PC-3 (cell line): ENCODE data around the gene FAR2. TPM values are rescaled to one million over a fixed set of nuclear protein-coding genes. Genes with fewer than 3 reads are reported as not detected.

ENCODE experiments used
- ATAC-seq: fragments of 200-7000 bp; cut with Tn5 transposase; 2 replicates; pipeline ENCODE4 v1.9.1; 2020; ENCODE audit warnings: mild to moderate bottlenecking, moderate library complexity
- BruUV-seq: library from RNA; stranded (reverse); fragments of 400-500 nt; replicated peaks from 2 replicates; lab custom pipeline; 2021; lab: Mats Ljungman, UMichigan
- CTCF ChIA-PET: fragments of 300-600 bp; sonication (Branson Sonifier 250); formaldehyde crosslinking; loops from one replicate; lab custom pipeline; 2022; ENCODE audit warnings: antibody characterized with exemption; lab: Charles Lee
- POLR2A ChIA-PET: fragments of 300-600 bp; sonication (Branson Sonifier 250); formaldehyde crosslinking; loops from one replicate; lab custom pipeline; 2022; ENCODE audit warnings: antibody characterized with exemption; ENCODE audit not compliant: unreplicated experiment; lab: Charles Lee
- DNase-seq: peaks from one replicate; pipeline ENCODE4 v3.0.0-alpha.2; 2015
- H2AFZ ChIP-seq: fragments of 300-600 bp; sonication (generic); 2 replicates; pipeline ENCODE4 v1.6.0; 2016; ENCODE audit warnings: antibody characterized with exemption, low read length
- H3F3A ChIP-seq: fragments of 300-600 bp; sonication (generic); one replicate; pipeline ENCODE4 v1.6.0; 2017; ENCODE audit warnings: antibody characterized with exemption, low read length, control low read depth, mild to moderate bottlenecking; ENCODE audit not compliant: unreplicated experiment
- H3K27ac ChIP-seq: fragments of 300-600 bp; sonication (generic); 2 replicates; pipeline ENCODE4 v1.5.1; 2016; ENCODE audit warnings: mild to moderate bottlenecking, low read length
- H3K27me3 ChIP-seq: fragments of 300-600 bp; sonication (generic); 2 replicates; pipeline ENCODE4 v1.6.1; 2016; ENCODE audit warnings: low read length, mixed read lengths
- H3K36me3 ChIP-seq: fragments of 300-600 bp; sonication (generic); 2 replicates; pipeline ENCODE4 v1.6.1; 2016; ENCODE audit warnings: low read depth, mixed run types, low read length, mixed read lengths
- H3K4me1 ChIP-seq: fragments of 300-600 bp; sonication (generic); 2 replicates; pipeline ENCODE4 v1.5.1; 2016; ENCODE audit warnings: low read length; ENCODE audit not compliant: insufficient read depth
- H3K4me2 ChIP-seq: fragments of 300-600 bp; sonication (generic); 2 replicates; pipeline ENCODE4 v1.6.0; 2016; ENCODE audit warnings: low read length
- H3K4me3 ChIP-seq: fragments of 300-600 bp; sonication (generic); 2 replicates; pipeline ENCODE4 v1.5.1; 2016; ENCODE audit warnings: mild to moderate bottlenecking, low read length, mixed read lengths
- H3K79me2 ChIP-seq: fragments of 300-600 bp; sonication (generic); 2 replicates; pipeline ENCODE4 v1.6.1; 2017; ENCODE audit warnings: low read length, mixed read lengths
- H3K9ac ChIP-seq: fragments of 300-600 bp; sonication (generic); 2 replicates; pipeline ENCODE4 v1.6.0; 2016; ENCODE audit warnings: mild to moderate bottlenecking, low read length
- H3K9me2 ChIP-seq: fragments of 300-600 bp; sonication (generic); replicated peaks from 2 replicates; pipeline ENCODE4 v1.6.1; 2016; ENCODE audit warnings: mixed run types, low read length, mixed read lengths
- H3K9me3 ChIP-seq: fragments of 300-600 bp; sonication (generic); 2 replicates; pipeline ENCODE4 v1.6.1; 2016; ENCODE audit warnings: low read length, mixed read lengths
- H4K20me1 ChIP-seq: fragments of 300-600 bp; sonication (generic); 2 replicates; pipeline ENCODE4 v1.6.1; 2016; ENCODE audit warnings: low read length, mixed read lengths
- CTCF ChIP-seq: fragments of 300-600 bp; sonication (generic); conservative IDR thresholded peaks from 2 replicates; pipeline ENCODE4 v1.5.1; 2017; ENCODE audit warnings: antibody characterized with exemption, low read depth, mild to moderate bottlenecking, low read length
- EZH2 ChIP-seq: fragments of 300-600 bp; sonication (generic); IDR thresholded peaks from one replicate; pipeline ENCODE4 v1.6.1; 2017; ENCODE audit warnings: antibody characterized with exemption, mild to moderate bottlenecking, low read length; ENCODE audit not compliant: unreplicated experiment
- EZH2phosphoT487 ChIP-seq: fragments of 300-600 bp; sonication (generic); IDR thresholded peaks from 2 replicates; pipeline ENCODE4 v1.6.1; 2018; ENCODE audit warnings: mild to moderate bottlenecking, antibody characterized with exemption, low read length, borderline replicate concordance
- intact Hi-C: fragments of 100-400 bp; cut with micrococcal nuclease; formaldehyde crosslinking; loops from 2 replicates; pipeline ENCODE4 v1.9.0; 2023
- total RNA-seq: library from RNA; depleted of rRNA; stranded (reverse); fragments of >200 nt; gene quantifications from 2 replicates; pipeline ENCODE4 v1.2.3, GENCODE V29; 2014

The FAR2 gene
- total RNA-seq, 1 experiment from 2014 or later, result 10.2 TPM

DNA sequence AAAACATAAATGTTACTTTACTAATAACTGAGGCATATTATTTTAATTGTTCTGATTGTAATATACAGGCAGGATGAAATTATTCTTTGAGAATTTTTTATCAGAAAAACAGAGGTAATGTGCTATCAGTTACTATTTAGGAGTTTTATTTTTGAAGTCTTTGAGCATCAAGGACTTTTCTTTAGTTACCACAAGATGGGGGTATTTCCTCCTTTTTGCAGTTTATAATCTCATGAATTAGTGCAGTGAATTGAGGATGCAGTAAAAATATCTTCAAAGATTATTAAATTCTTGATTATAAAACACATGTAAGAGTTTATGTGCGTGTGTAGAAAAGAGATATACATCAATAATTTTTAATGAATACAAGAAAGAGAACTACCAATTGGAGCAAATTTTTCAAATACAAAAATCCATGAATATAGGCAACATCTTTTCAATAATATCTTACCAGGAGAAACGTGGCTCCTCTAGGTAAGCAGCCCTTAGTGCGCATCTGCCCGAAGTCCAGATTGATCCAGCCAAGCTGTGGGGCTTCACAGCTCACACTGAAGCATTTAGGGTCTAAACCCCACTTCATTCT, 160.3 kb downstream of the FAR2 start:
- Histone ChIP-seq H3K79me2 (no peaks in the 10 kb centered on the region), H2AFZ (no peak overlapping the region), H3K4me2 (no peak overlapping the region), H3K27me3 (no peaks in the 10 kb centered on the region), H3K9me2 (no peaks in the 10 kb centered on the region), H4K20me1 (no peaks in the 10 kb centered on the region), H3K9me3 (no peaks in the 10 kb centered on the region), H3K4me1 (no peaks in the 10 kb centered on the region), H3K27ac (no peak overlapping the region), H3K4me3 (no peak overlapping the region), H3K9ac (no peak overlapping the region), H3F3A (no peaks in the 10 kb centered on the region), H3K36me3 (no peaks in the 10 kb centered on the region)
- intact Hi-C loops, result loop anchor here (1.0 to 2.0 kb wide), 3 partner anchors 23 to 208 kb away; no protein-coding TSS in a partner anchor
- no TSS peak for BruUV-seq
- ATAC-seq, result peak; percentile 83
- POLR2A ChIA-PET, result no interaction called here
- CTCF ChIA-PET, result interaction anchor here (1.3 kb wide), 1 partner anchor 10 kb away, joined by 3 read pairs; no protein-coding TSS in a partner anchor
- DNase-seq, result peak; percentile 73
- no peak for TF ChIP-seq EZH2phosphoT487
- TF ChIP-seq CTCF, result peak; percentile 93
- TF ChIP-seq EZH2, result no peak

DNA sequence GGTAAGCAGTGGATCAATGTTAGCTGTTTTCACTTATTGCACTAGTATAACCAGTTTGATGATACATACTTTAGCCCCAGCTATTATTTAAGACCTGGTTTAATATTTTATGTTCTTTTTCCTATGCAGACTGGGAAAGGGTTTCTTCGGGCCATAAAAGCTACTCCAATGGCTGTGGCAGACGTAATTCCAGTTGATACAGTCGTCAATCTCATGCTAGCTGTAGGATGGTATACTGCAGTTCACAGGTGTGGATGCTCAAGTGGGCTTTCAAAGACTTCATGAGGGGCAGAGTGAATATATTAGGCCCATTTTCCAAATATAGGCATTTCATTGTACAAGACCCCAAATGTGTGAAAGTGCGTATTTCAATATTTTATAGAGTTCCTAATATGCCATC, 161.8 kb downstream of the FAR2 start:
- no peak overlapping the region for H3K9ac ChIP-seq
- H3F3A ChIP-seq, result no peaks in the 10 kb centered on the region
- H3K27me3 ChIP-seq, result no peaks in the 10 kb centered on the region
- no peak overlapping the region for H3K4me2 ChIP-seq
- DNase-seq, result no peak
- H3K9me2 ChIP-seq, result no peaks in the 10 kb centered on the region
- no peak overlapping the region for H2AFZ ChIP-seq
- no peak for ATAC-seq
- CTCF ChIA-PET, result interaction anchor here (0.5 kb wide), 1 partner anchor 222 kb away, joined by 4 read pairs; no protein-coding TSS in a partner anchor
- no peaks in the 10 kb centered on the region for H4K20me1 ChIP-seq
- POLR2A ChIA-PET, result no interaction called here
- H3K4me3 ChIP-seq, result no peak overlapping the region
- no peaks in the 10 kb centered on the region for H3K9me3 ChIP-seq
- TF ChIP-seq CTCF, result no peak
- TF ChIP-seq EZH2phosphoT487, result no peak
- TF ChIP-seq EZH2, result no peak
- H3K36me3 ChIP-seq, result no peaks in the 10 kb centered on the region
- no peaks in the 10 kb centered on the region for H3K79me2 ChIP-seq
- no peak overlapping the region for H3K27ac ChIP-seq
- intact Hi-C loops, result no loop called here
- BruUV-seq, result no TSS peak
- no peaks in the 10 kb centered on the region for H3K4me1 ChIP-seq

- no peaks in the 10 kb centered on the region for H3K9me3 ChIP-seq
- H3K9me2 ChIP-seq, result no peaks in the 10 kb centered on the region
- DNase-seq (no peak), ATAC-seq (no peak)
- H3K27me3 ChIP-seq, result no peaks in the 10 kb centered on the region
- no peaks in the 10 kb centered on the region for H4K20me1 ChIP-seq
- no peaks in the 10 kb centered on the region for H3F3A ChIP-seq
- no peaks in the 10 kb centered on the region for H3K79me2 ChIP-seq
- no peak overlapping the region for H3K4me2 ChIP-seq
- H3K36me3 ChIP-seq, result no peaks in the 10 kb centered on the region
- intact Hi-C loops, result no loop called here
- ChIA-PET CTCF (no interaction called here), POLR2A (no interaction called here)
- TF ChIP-seq EZH2 (no peak), CTCF (no peak), EZH2phosphoT487 (no peak)
- H3K4me3 ChIP-seq, result no peak overlapping the region
- BruUV-seq, result no TSS peak
- peaks cover 20% of the 10 kb centered on the region for H3K4me1 ChIP-seq
- H3K27ac ChIP-seq, result no peak overlapping the region
- H2AFZ ChIP-seq, result no peak overlapping the region
- H3K9ac ChIP-seq, result no peak overlapping the region
Measured at GRCh38 chr12:29314416-29314815, 165.3 kb downstream of the FAR2 start.
